Karpas-422 (cell line): ENCODE measurements around the gene ILK. TPM values are rescaled to one million over a fixed set of nuclear protein-coding genes. Genes with fewer than 3 reads are reported as not detected.
A peak's percentile ranks its signal among the peaks of the same experiment; 100 is the strongest.

Experiments
- DNase-seq: peaks from one replicate; pipeline ENCODE4 v3.0.0-alpha.2; 2015
- H2AFZ ChIP-seq: fragments of 200-600 bp; sonication (generic); 2 replicates; pipeline ENCODE4 v1.6.1; 2014; ENCODE audit warnings: antibody characterized with exemption, low read length, mixed read lengths
- H3K27ac ChIP-seq: fragments of 200-600 bp; sonication (generic); 2 replicates; pipeline ENCODE4 v1.5.1; 2014; ENCODE audit warnings: mild to moderate bottlenecking, low read length, moderate library complexity
- H3K27me3 ChIP-seq: fragments of 200-600 bp; sonication (generic); 2 replicates; pipeline ENCODE4 v1.6.1; 2014; ENCODE audit warnings: low read length, mixed read lengths
- H3K36me3 ChIP-seq: fragments of 200-600 bp; sonication (generic); 2 replicates; pipeline ENCODE4 v1.6.1; 2014; ENCODE audit warnings: low read length, mixed read lengths; ENCODE audit not compliant: insufficient read depth
- H3K4me1 ChIP-seq: fragments of 200-600 bp; sonication (generic); 2 replicates; pipeline ENCODE4 v1.6.1; 2014; ENCODE audit warnings: mild to moderate bottlenecking, low read length, mixed read lengths
- H3K4me2 ChIP-seq: fragments of 200-600 bp; sonication (generic); 2 replicates; pipeline ENCODE4 v1.6.1; 2014; ENCODE audit warnings: low read length, low read depth, mild to moderate bottlenecking; ENCODE audit not compliant: poor library complexity, severe bottlenecking
- H3K4me3 ChIP-seq: fragments of 200-600 bp; sonication (generic); 2 replicates; pipeline ENCODE4 v1.5.1; 2014; ENCODE audit warnings: mild to moderate bottlenecking, antibody characterized with exemption, low read length, mixed read lengths
- H3K79me2 ChIP-seq: fragments of 200-600 bp; sonication (generic); 2 replicates; pipeline ENCODE4 v1.6.1; 2014; ENCODE audit warnings: mild to moderate bottlenecking, low read length, mixed read lengths
- H3K9ac ChIP-seq: fragments of 200-600 bp; sonication (generic); 2 replicates; pipeline ENCODE4 v1.6.0; 2014; ENCODE audit warnings: low read length
- H3K9me2 ChIP-seq: fragments of 200-600 bp; sonication (generic), shearing (Covaris generic); replicated peaks from 2 replicates; pipeline ENCODE4 v1.6.0; 2014; ENCODE audit warnings: mild to moderate bottlenecking, low read length, moderate library complexity; ENCODE audit not compliant: insufficient read depth
- H3K9me3 ChIP-seq: fragments of 300-700, 200-600 bp; sonication (generic); 2 replicates; pipeline ENCODE4 v1.6.1; 2014; ENCODE audit warnings: low read length, mixed read lengths
- H4K20me1 ChIP-seq: fragments of 200-600 bp; sonication (generic); 2 replicates; pipeline ENCODE4 v1.6.1; 2014; ENCODE audit warnings: mild to moderate bottlenecking, antibody characterized with exemption, low read length, low read depth; ENCODE audit not compliant: insufficient read depth
- total RNA-seq: library from RNA; depleted of rRNA; stranded (reverse); fragments of >200 nt; shearing (Covaris generic); gene quantifications from 2 replicates; pipeline ENCODE4 v1.2.3, GENCODE V29; 2014; ENCODE audit warnings: low replicate concordance

Gene ILK
- total RNA-seq, 1 experiment from 2014 or later = 48.6 TPM

DNA sequence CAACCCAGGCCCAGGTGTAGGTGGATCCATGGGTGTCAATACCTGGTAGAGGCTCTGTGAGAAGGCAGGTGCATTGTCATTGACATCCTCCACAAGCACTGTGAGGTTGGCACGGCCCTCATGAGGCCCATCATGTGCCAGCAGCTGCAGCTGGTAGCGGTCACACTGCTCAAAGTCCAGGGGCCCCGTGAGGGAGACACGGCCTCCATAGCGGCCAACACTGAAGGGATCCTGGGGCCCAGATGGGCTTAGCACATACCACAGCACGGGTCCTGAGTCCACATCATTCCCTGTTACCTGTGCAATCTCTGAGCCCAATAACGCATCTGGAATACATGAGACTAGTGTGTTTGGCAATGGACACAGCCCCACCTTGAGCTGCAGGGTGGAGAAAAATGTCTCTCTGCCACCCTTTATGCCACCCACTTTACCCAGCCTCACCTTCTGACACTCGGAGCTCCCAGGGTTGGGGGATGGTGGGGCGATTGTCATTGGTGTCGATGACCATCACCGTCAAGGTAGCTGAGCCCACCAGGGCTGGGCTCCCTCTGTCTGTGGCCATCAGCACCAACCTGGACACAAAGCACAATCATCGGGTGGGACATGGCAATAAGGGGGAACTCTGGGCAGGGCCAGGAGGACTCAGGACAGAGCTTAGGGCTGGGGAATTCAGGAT lies 21.7 kb downstream of the ILK start:
- peaks cover 4% of the 10 kb centered on the region; the same call in 1 of the 2 replicates for H3K4me1 ChIP-seq
- H4K20me1 ChIP-seq = no peaks in the 10 kb centered on the region
- DNase-seq = no peak
- no peak overlapping the region for H3K27ac ChIP-seq
- H3K27me3 ChIP-seq = no peaks in the 10 kb centered on the region
- no peaks in the 10 kb centered on the region for H3K36me3 ChIP-seq
- no peaks in the 10 kb centered on the region for H3K79me2 ChIP-seq
- H3K9ac ChIP-seq = no peak overlapping the region
- H3K4me3 ChIP-seq = no peak overlapping the region
- H3K9me3 ChIP-seq = no peaks in the 10 kb centered on the region
- no peaks in the 10 kb centered on the region for H3K9me2 ChIP-seq
- no peak overlapping the region for H3K4me2 ChIP-seq
- no peak overlapping the region for H2AFZ ChIP-seq

DNA sequence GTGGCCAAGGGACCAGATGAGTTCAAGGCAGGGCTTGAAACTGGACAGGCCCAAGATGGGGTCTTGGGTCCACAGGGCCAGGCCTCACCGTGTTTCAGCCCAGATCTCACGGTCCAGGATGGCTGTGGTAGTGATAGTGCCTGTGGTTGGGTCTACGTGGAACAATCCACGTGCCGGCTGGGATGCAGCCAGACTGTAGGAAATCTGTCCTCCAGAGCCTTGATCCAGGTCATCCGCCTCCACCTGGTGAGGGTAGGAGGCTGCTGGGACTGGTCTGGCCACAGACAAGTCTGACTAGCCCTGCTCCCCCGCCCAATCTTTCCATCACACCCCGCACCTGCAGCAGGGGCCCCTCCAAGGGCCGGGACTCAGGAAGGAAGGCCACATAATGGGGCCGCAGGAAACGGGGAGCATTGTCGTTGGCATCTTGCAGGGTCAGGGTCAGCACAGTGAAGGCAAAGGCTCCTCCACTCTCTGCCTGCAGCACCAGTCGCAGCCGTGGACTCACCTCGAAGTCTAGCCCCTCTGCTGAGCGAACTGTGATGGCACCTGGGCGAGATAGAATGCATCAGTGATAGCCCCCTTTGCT lies 22.4 kb downstream of the ILK start:
- Histone ChIP-seq H3K27ac (no peak overlapping the region), H3K4me2 (no peak overlapping the region), H3K9me2 (no peaks in the 10 kb centered on the region), H3K9ac (no peak overlapping the region), H3K4me1 (peaks cover 4% of the 10 kb centered on the region; the same call in 1 of the 2 replicates), H3K27me3 (no peaks in the 10 kb centered on the region), H4K20me1 (no peaks in the 10 kb centered on the region), H3K4me3 (no peak overlapping the region), H2AFZ (no peak overlapping the region), H3K9me3 (no peaks in the 10 kb centered on the region), H3K36me3 (no peaks in the 10 kb centered on the region), H3K79me2 (no peaks in the 10 kb centered on the region)
- DNase-seq = no peak

DNA sequence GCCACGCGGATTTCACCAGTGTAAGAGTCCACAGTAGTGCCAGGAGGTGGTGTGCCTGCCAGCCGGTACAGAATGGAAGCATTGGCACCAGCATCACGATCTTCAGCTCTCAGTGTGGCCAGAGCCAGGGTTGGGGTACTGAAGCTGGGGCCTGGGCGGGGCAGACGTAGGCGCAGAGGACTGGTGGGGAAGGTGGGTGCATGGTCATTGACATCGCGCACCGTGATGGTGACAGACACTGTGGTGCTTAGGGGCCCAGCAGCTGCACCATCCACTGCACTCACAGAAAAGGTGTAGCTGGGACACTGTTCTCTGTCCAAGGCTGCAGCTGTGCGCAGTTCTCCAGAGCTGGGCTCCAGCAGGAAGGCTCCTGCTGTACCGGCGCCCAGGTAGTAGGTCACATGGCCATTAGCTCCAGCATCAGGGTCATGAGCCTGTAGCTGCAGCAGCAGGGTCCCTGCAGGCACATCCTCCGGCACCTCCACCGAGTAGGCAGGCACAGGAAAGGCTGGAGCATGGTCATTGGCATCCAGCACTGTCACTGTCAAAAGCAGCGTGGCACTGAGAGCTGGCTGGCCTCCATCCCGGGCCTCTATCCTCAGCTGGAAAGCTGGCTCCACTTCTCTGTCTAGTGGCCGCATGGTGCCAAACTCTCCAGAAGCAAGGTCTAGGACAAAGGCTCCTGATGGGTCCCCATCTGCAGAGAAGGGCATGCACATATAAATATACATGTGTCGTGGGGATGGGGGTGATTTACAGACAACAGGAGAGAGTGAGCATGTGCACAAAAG lies 23.6 kb downstream of the ILK start:
- no peaks in the 10 kb centered on the region for H3K27me3 ChIP-seq
- DNase-seq = no peak
- H3K4me2 ChIP-seq = peak overlapping the region; percentile 30
- H3K36me3 ChIP-seq = no peaks in the 10 kb centered on the region
- no peaks in the 10 kb centered on the region for H3K9me3 ChIP-seq
- no peak overlapping the region for H3K4me3 ChIP-seq
- H3K27ac ChIP-seq = no peak overlapping the region
- H2AFZ ChIP-seq = no peak overlapping the region
- H4K20me1 ChIP-seq = no peaks in the 10 kb centered on the region
- no peaks in the 10 kb centered on the region for H3K9me2 ChIP-seq
- H3K9ac ChIP-seq = peak overlapping the region; percentile 31; the same call in 1 of the 2 replicates
- H3K79me2 ChIP-seq = no peaks in the 10 kb centered on the region
- H3K4me1 ChIP-seq = peaks cover 4% of the 10 kb centered on the region; the same call in 1 of the 2 replicates

DNA sequence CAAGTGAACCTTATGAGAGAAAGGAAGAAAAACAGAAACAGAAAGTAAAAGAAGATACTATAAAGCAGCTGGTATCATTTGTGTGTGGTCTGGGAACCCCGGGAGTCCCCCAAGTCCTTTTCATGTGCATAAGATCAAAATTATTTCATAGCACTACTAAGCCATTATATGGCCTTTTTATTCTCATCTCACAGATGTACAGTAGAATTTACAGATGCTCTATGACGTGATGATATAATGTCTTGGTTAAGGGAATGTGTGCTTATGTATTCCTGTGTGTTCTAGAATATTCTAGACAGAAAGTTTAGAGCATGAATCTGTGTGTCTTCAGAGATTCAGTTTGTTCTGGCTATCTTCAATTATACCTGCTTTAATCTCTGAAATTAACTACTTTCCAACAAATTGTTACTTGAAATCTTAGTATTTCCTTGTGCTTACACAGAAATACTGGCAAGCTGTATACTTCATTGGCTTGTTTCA lies 24.2 kb downstream of the ILK start:
- H3K9ac ChIP-seq = peak overlapping the region; percentile 31; the same call in 1 of the 2 replicates
- no peaks in the 10 kb centered on the region for H3K9me3 ChIP-seq
- H3K27me3 ChIP-seq = no peaks in the 10 kb centered on the region
- H3K4me3 ChIP-seq = no peak overlapping the region
- no peak for DNase-seq
- H3K4me1 ChIP-seq = peaks cover 4% of the 10 kb centered on the region; the same call in 1 of the 2 replicates
- H3K79me2 ChIP-seq = no peaks in the 10 kb centered on the region
- H3K9me2 ChIP-seq = no peaks in the 10 kb centered on the region
- H3K4me2 ChIP-seq = peak overlapping the region; percentile 30
- no peaks in the 10 kb centered on the region for H3K36me3 ChIP-seq
- H2AFZ ChIP-seq = no peak overlapping the region
- no peak overlapping the region for H3K27ac ChIP-seq
- H4K20me1 ChIP-seq = no peaks in the 10 kb centered on the region

DNA sequence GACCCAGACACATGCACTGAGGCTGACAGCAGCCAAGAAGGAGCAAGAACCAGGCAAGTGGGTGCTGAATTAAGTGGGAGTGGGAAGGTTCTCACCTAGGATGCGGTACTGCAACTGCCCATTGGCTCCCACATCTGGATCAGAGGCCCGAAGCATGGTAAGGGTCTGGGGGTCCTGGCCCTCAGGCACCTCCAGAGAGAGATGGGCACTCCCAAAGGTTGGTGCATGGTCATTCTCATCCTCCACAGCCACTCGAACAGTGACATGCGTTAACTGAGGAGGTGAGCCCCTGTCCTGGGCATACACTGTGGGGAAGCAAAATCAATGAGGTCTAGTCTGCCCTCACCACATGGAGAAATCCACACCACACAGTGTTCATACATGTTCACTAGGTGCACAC lies 25.0 kb downstream of the ILK start:
- H2AFZ ChIP-seq = no peak overlapping the region
- H3K4me3 ChIP-seq = no peak overlapping the region
- no peaks in the 10 kb centered on the region for H3K9me2 ChIP-seq
- H3K27ac ChIP-seq = no peak overlapping the region
- H3K4me2 ChIP-seq = no peak overlapping the region
- no peaks in the 10 kb centered on the region for H3K9me3 ChIP-seq
- H3K36me3 ChIP-seq = no peaks in the 10 kb centered on the region
- DNase-seq = no peak
- H4K20me1 ChIP-seq = no peaks in the 10 kb centered on the region
- no peaks in the 10 kb centered on the region for H3K27me3 ChIP-seq
- H3K79me2 ChIP-seq = no peaks in the 10 kb centered on the region
- H3K9ac ChIP-seq = no peak overlapping the region
- H3K4me1 ChIP-seq = peaks cover 4% of the 10 kb centered on the region; the same call in 1 of the 2 replicates

DNA sequence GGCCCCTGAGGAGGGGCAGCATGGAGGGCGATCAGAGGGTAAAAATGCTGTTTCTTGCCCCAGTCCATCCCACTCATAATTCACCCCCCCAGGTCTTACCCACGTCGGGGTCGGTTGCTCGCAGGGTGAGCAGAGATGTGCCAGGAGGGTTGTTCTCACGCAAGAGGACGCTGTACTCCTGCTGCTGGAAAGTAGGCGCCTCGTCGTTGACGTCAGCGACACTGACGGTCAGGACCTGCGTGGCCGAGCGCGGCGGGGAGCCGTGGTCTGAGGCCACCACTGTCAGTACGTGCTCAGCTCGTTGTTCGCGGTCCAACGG lies 26.0 kb downstream of the ILK start:
- Histone ChIP-seq H3K36me3 (no peaks in the 10 kb centered on the region), H4K20me1 (no peaks in the 10 kb centered on the region), H3K27me3 (no peaks in the 10 kb centered on the region), H2AFZ (no peak overlapping the region), H3K9me3 (no peaks in the 10 kb centered on the region), H3K79me2 (no peaks in the 10 kb centered on the region), H3K4me3 (no peak overlapping the region), H3K9me2 (no peaks in the 10 kb centered on the region), H3K9ac (no peak overlapping the region), H3K27ac (no peak overlapping the region), H3K4me2 (no peak overlapping the region), H3K4me1 (peaks cover 4% of the 10 kb centered on the region; the same call in 1 of the 2 replicates)
- DNase-seq = no peak

DNA sequence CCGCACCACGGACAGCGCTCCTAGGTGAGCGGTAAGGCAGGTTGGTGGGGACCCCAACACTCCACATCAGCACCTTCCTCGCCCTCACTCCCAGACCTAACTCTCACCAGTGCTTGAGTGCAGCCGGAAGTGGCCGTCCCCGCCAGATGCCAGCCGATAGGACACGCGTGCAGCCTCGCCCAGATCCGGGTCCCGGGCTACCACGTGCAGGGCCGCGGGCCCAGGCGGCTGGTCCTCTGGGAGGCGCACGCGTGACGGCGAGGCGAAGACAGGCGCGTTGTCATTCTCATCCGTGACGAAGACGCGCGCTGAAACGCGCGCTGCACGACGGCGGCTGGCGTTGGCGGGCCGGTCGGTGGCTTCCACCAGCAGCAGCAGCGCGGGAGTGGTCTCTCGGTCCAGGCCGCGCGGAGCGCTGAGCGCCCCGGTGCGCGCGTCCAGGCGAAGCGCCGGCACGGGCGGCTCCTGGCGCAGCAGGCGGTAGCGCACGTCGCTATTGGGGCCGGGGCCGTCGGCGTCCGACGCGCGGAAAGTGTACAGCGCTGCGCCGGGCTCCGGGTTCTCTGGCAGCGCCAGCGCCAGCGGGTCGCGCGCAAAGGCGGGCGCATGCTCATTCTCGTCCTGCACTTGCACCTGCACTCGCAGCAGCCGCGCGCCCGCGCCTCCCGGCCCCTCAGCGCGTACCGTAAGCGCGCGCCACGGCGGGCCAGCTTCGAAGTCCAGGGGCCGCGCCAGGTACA lies 26.5 kb downstream of the ILK start:
- Histone ChIP-seq H3K4me1 (peaks cover 4% of the 10 kb centered on the region; the same call in 1 of the 2 replicates), H4K20me1 (no peaks in the 10 kb centered on the region), H3K9me2 (no peaks in the 10 kb centered on the region), H3K36me3 (no peaks in the 10 kb centered on the region), H3K4me2 (no peak overlapping the region), H3K9me3 (no peaks in the 10 kb centered on the region), H2AFZ (no peak overlapping the region), H3K27ac (no peak overlapping the region), H3K79me2 (no peaks in the 10 kb centered on the region), H3K4me3 (no peak overlapping the region), H3K9ac (no peak overlapping the region), H3K27me3 (no peaks in the 10 kb centered on the region)
- no peak for DNase-seq
